Stimulated activated naive CD8-positive, alpha-beta T cell treated with anti-CD3 and anti-CD28 coated beads, Interleukin-15, Interleukin-2, amounts not matched to agents 100 ng/mL and 50 ng/mL, for 24 hours (primary cell): Measurements from ENCODE around the gene BACE2.
"Not testable (repeated sequence)": the region's sequence is repeated elsewhere in the genome, so short reads cannot be mapped to it uniquely, and the experiment has no call there.

ENCODE experiments used
- H3K27ac Mint-ChIP-seq: one replicate; pipeline ENCODE4 v1.8.0; 2021; ENCODE audit warnings: mild to moderate bottlenecking, mixed read lengths
- H3K27me3 Mint-ChIP-seq: one replicate; pipeline ENCODE4 v1.8.0; 2021; ENCODE audit warnings: mixed read lengths
- H3K36me3 Mint-ChIP-seq: one replicate; pipeline ENCODE4 v1.8.0; 2021; ENCODE audit warnings: low read depth, mixed read lengths
- H3K4me1 Mint-ChIP-seq: one replicate; pipeline ENCODE4 v1.8.0; 2021; ENCODE audit warnings: low read depth, mixed read lengths
- H3K4me3 Mint-ChIP-seq: one replicate; pipeline ENCODE4 v1.8.0; 2021; ENCODE audit warnings: mild to moderate bottlenecking, mixed read lengths
- H3K9me3 Mint-ChIP-seq: one replicate; pipeline ENCODE4 v1.8.0; 2021; ENCODE audit warnings: mixed read lengths

The BACE2 gene

DNA sequence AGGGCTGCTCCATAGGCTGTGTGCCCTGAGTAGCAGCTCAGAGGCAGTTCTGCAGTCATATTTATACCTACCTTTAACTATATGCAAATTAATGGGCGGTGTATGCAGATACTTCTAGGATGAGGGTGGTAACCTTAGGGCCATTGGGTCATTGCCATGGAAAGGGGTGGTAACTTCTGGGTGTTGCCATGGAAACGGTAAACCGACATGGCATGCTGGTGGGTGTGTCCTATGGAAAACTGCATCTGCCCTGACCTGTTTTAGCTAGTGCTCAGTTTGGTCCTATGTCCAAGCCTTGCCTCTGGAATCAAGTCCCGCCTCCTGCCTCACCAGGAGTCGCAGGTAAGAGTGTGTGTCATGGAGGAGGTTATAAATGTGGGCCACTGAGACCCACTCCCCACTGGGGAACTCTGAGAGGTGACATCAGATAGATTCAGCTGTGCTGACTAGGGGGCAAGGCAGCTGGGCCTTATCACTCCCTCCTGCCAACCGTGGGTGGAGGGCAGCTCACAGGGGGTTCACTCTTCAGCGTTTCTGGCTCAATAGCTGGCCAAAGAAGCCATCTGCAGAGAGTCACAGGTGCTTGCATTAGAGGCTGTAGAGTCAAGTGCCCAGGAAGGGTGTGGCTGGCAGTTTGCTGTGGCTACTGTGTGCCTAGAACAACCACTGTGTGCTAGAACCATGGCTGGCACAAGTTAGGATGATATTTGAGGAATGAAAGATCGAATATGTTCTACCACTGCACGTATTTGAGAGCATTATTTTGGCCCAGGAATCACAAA is 19.0 kb downstream of the BACE2 start:
- Mint-ChIP-seq H3K4me1 (no peaks in the 10 kb centered on the region), H3K9me3 (peaks cover 4% of the 10 kb centered on the region), H3K4me3 (no peak overlapping the region), H3K27ac (no peak overlapping the region), H3K27me3 (peaks cover 11% of the 10 kb centered on the region), H3K36me3 (no peaks in the 10 kb centered on the region)

DNA sequence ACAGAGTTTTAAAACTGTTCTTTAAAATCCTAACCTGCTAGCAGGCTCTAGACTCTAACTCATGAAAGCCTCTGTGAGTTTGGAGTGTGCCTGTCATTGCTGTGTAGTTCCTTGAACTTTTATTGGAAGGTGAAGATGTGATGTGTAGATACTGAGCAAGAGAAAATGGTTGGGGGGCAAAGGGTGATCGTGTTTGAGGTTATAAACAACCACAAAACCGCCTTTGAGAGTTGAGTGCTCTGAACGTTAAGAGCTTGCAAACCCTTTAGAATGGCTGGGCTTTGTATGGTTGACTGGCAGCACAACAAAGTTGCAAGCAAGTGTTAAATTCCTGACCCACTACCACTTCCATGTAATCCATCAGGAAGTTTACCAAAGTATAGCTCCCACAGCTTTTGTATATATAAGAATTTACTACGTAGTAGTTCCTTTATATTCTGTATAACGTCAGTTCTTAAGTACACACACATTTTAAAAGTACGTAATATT is 19.6 kb downstream of the BACE2 start:
- Mint-ChIP-seq H3K27ac (no peak overlapping the region), H3K27me3 (peaks cover 11% of the 10 kb centered on the region), H3K4me1 (no peaks in the 10 kb centered on the region), H3K9me3 (peaks cover 4% of the 10 kb centered on the region), H3K4me3 (no peak overlapping the region), H3K36me3 (no peaks in the 10 kb centered on the region)

DNA sequence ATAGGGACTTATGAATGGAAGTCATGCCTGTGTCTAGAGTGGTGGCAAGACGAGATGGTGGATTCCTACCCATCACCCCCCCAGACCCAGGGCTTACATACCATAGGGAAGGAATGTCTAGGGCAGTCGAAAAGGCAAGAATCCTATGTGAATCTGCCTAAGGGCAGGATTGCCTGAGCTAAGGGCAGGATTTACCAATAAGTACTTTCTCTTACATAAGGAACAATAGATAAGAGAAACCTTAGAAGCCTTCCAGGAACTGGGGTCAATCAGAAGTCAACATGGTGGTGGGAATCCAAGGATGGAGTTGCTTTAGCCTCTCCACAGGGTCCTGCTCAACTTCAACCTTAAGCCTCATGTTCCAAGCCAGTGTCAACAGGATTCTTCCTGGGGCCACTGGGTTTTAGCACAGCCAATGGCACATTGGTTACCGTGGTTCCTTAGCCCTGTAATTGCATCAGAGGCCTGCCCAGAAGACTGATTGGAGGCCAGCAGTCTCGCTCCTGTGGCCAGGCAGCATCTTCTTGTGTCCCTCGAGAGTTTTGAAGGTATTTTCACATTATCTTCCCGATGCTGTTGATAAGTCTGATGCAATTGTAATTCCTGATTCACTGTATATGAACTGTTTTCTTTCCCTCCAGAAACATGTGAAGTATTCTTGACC is 20.7 kb downstream of the BACE2 start:
- H3K4me1 Mint-ChIP-seq = no peaks in the 10 kb centered on the region
- no peak overlapping the region for H3K4me3 Mint-ChIP-seq
- H3K27me3 Mint-ChIP-seq = peaks cover 9% of the 10 kb centered on the region
- peaks cover 4% of the 10 kb centered on the region for H3K9me3 Mint-ChIP-seq
- H3K27ac Mint-ChIP-seq = no peak overlapping the region
- H3K36me3 Mint-ChIP-seq = no peaks in the 10 kb centered on the region

DNA sequence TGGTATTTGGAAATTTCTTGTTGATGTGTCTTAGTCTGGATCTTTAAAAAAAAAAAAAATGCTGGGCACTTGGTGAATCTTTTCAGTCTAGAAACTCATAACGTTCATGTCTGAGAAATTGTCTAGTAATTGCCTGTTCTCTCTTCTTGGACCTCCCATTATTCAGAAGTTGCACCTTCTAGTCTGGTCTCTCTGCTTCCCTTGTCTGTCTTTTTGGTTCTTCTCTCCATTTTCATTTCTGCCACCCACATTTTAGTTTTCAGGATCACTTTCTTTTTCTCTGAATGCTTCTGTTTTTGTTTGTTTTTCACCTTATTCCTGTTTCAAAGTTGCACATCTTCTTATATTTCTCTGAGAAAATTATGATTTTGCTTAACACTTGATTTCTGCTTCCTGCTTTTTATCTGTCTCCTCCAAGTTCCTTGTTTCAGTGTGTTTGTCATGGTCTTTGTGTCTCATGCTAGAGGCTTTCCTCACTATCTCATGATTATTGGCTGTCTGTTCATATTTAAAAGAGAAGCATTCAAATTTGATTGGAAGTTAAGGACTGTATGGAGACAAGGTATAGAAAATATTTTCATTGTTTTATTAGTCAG is 21.3 kb downstream of the BACE2 start:
- Mint-ChIP-seq H3K4me1 (no peaks in the 10 kb centered on the region), H3K36me3 (no peaks in the 10 kb centered on the region), H3K27ac (no peak overlapping the region), H3K9me3 (peaks cover 4% of the 10 kb centered on the region), H3K27me3 (peaks cover 3% of the 10 kb centered on the region), H3K4me3 (no peak overlapping the region)

DNA sequence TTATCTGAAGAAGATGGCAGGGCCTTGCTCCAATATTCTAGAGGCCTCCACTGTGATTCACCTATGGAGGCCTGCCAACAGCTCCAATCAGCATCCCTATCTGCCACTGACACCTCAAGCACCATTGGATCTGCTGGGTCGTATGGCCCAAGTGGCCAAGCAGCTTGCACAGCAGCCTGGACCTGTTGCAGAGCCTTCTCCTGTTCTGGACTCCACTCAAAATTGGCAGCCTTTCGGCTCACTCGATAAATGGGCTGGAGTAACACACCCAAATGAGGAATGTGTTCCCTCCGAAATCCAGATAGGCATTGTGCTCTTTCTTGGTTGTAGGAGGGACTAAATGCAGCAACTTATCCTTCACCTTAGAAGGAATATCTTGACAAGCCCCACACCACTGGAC is 24.6 kb downstream of the BACE2 start:
- H3K4me3 Mint-ChIP-seq, H3K36me3 Mint-ChIP-seq: not testable (repeated sequence)

DNA sequence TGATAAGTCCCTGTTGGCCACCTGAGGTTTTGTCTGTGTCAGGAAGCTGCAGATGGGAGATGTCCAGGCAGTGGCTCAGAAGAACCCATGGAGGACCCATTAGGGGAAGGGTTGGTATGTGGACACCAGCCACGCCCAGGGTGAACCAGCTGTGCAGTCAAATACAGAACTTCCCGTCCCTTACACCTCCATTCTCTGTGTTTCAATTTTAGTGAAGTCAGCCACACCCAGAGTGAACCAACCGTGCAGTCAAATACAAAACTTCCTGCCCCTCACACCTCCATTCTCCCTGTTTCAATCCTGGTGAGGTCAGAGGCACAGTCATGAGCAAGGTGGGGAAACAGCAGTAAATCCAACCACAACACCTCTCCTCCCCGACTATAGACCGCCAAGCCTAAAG is 27.4 kb downstream of the BACE2 start:
- Mint-ChIP-seq H3K9me3 (no peaks in the 10 kb centered on the region), H3K27ac (no peak overlapping the region), H3K4me1 (peaks cover 7% of the 10 kb centered on the region), H3K27me3 (peaks cover 5% of the 10 kb centered on the region), H3K36me3 (no peaks in the 10 kb centered on the region), H3K4me3 (no peak overlapping the region)

More for the DNA sequence above, 24.6 kb downstream of the BACE2 start:
- not testable (repeated sequence) for H3K9me3 Mint-ChIP-seq, H3K4me1 Mint-ChIP-seq, H3K27ac Mint-ChIP-seq, H3K27me3 Mint-ChIP-seq

DNA sequence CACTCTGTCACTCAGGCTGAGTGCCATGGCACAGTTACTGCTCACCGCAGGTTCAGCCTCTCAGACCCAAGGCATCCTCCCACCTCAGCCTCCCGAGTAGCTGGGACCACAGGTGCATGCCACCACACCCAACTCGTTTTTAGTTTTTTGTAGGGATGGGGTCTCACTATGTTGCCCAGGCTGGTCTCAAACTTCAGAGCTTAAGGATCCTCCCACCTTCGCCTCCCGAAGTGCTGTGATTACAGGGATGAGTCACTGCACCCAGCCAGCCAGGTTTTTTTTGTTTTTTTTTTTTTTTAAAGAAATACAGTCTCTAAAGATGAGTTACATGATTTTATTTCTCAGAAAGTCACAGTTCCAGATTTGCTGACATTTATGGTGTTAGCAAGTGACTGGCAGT is 29.0 kb downstream of the BACE2 start:
- H3K4me1 Mint-ChIP-seq = peaks cover 7% of the 10 kb centered on the region
- no peak overlapping the region for H3K27ac Mint-ChIP-seq
- no peak overlapping the region for H3K4me3 Mint-ChIP-seq
- no peaks in the 10 kb centered on the region for H3K9me3 Mint-ChIP-seq
- H3K27me3 Mint-ChIP-seq = peaks cover 5% of the 10 kb centered on the region
- no peaks in the 10 kb centered on the region for H3K36me3 Mint-ChIP-seq

DNA sequence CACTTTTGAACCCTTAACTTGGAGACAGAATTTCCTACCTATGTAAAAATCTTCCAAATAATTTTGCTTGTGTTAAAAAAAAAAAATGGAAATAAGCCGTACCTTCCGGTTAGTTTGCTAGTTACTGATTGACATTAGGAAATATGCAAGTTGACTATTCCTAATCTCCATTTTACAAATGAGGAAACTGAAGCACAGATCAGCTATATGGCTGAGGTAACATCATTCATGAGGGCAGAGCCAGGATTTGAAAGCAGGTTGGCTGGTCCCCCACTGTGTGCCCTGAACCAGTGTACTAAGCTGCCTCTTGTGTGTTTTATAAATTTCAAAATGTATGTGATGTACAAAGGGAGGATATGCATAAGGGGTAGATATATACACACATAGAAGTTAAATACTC is 29.6 kb downstream of the BACE2 start:
- H3K27me3 Mint-ChIP-seq = peaks cover 5% of the 10 kb centered on the region
- no peak overlapping the region for H3K27ac Mint-ChIP-seq
- H3K36me3 Mint-ChIP-seq = no peaks in the 10 kb centered on the region
- H3K9me3 Mint-ChIP-seq = no peaks in the 10 kb centered on the region
- peaks cover 7% of the 10 kb centered on the region for H3K4me1 Mint-ChIP-seq
- no peak overlapping the region for H3K4me3 Mint-ChIP-seq

DNA sequence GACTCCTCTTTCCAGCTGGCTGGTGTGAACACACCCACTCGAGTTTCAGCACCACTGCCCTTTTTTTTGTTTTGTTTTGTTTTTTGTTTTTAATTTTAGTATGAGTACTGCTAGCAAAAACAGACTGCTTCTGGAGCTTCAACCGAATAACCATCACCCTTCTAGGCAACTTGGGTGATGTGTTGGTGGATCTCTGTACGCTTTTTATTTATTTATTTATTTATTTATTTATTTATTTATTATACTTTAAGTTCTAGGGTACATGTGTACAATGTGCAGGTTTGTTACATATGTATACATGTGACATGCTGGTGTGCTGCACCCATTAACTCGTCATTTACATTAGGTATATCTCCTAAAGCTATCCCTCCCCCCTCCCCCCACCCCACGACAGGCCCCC is 30.7 kb downstream of the BACE2 start:
- not testable (repeated sequence) for H3K27me3 Mint-ChIP-seq, H3K27ac Mint-ChIP-seq

DNA sequence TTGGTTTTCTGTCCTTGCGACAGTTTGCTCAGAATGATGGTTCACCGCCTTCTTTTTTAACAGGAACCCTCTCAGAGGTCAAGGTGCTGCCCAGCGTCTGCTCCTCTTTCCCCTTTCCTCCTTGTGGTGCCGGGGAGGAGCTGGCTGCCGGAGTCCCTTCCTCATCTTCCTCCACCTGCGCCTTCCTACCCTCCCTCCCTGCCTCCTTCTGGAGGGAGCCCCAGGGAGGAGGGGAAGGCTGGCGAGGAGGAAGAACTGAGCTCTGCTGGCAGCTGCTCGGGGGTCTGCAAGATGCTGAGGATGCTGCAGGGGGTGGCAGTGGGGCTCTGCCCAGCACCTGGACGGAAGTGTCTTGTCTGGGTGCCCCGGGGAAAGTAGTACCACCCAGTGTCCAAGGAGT is 31.2 kb downstream of the BACE2 start:
- H3K36me3 Mint-ChIP-seq = no peaks in the 10 kb centered on the region
- peaks cover 7% of the 10 kb centered on the region for H3K4me1 Mint-ChIP-seq
- no peaks in the 10 kb centered on the region for H3K9me3 Mint-ChIP-seq
- no peak overlapping the region for H3K4me3 Mint-ChIP-seq
- H3K27me3 Mint-ChIP-seq = peaks cover 10% of the 10 kb centered on the region
- H3K27ac Mint-ChIP-seq = no peak overlapping the region

More for the DNA sequence above, 30.7 kb downstream of the BACE2 start:
- H3K4me3 Mint-ChIP-seq, H3K4me1 Mint-ChIP-seq, H3K9me3 Mint-ChIP-seq, H3K36me3 Mint-ChIP-seq: not testable (repeated sequence)

DNA sequence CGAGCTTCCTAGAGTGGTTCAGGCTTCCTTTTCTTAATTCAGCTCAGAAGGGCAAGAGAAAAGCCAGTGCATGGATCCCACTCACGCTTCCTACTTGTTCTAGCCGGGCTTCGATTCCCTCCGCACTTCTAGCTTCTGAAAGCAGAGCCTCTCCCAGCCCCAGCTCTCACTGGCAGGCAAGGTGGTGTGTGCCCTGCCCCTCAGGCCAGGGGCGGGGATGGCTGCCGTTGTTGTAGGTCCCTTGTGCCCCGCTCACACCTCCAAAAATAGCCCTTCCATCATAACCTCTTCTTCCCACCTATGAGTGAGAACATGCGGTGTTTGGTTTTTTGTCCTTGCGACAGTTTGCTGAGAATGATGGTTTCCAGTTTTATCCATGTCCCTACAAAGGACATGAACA is 31.6 kb downstream of the BACE2 start:
- peaks cover 14% of the 10 kb centered on the region for H3K27me3 Mint-ChIP-seq
- no peak overlapping the region for H3K4me3 Mint-ChIP-seq
- no peaks in the 10 kb centered on the region for H3K9me3 Mint-ChIP-seq
- H3K36me3 Mint-ChIP-seq = no peaks in the 10 kb centered on the region
- no peak overlapping the region for H3K27ac Mint-ChIP-seq
- H3K4me1 Mint-ChIP-seq = peaks cover 7% of the 10 kb centered on the region

DNA sequence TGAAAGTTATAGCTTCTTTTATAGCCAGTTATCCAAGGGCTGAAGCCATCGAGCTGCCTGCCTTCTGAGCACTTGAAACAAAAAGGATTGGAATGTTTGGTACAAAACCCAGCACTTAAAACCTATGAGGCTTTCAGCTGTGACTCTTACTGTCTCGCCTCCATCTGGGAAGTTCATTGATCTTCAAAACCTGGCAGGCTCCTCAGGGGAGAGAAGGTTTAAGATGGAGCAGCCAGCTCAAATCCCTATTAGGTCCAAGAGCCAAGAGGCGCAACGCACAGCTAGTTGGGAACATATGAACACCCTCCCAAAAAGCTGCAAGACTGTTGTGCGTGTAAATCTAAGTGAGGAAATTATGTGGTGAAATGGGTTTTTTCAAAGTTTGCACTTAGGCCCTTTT is 33.4 kb downstream of the BACE2 start:
- no peak overlapping the region for H3K27ac Mint-ChIP-seq
- H3K4me1 Mint-ChIP-seq = no peaks in the 10 kb centered on the region
- H3K9me3 Mint-ChIP-seq = no peaks in the 10 kb centered on the region
- no peaks in the 10 kb centered on the region for H3K36me3 Mint-ChIP-seq
- H3K4me3 Mint-ChIP-seq = no peak overlapping the region
- peaks cover 22% of the 10 kb centered on the region for H3K27me3 Mint-ChIP-seq

DNA sequence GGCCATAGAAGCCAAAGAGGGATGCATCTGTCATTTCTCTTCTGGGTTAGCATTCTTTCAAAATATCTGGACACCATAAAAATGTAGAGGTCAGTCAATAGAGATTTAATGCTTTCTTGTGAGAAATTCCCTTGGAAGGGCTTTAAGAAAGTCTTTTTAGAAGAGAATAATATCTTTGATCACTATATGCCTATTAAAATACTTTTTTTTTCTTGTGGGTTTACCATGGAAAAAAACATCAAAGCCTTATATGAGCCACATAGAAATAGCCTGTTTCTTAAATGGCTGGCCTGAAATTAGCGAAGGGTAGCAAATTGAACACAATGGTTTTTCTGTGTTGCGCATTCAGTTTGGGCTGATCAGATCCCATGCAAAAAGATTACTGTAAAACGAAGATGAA is 36.8 kb downstream of the BACE2 start:
- H3K27me3 Mint-ChIP-seq = peaks cover 24% of the 10 kb centered on the region

DNA sequence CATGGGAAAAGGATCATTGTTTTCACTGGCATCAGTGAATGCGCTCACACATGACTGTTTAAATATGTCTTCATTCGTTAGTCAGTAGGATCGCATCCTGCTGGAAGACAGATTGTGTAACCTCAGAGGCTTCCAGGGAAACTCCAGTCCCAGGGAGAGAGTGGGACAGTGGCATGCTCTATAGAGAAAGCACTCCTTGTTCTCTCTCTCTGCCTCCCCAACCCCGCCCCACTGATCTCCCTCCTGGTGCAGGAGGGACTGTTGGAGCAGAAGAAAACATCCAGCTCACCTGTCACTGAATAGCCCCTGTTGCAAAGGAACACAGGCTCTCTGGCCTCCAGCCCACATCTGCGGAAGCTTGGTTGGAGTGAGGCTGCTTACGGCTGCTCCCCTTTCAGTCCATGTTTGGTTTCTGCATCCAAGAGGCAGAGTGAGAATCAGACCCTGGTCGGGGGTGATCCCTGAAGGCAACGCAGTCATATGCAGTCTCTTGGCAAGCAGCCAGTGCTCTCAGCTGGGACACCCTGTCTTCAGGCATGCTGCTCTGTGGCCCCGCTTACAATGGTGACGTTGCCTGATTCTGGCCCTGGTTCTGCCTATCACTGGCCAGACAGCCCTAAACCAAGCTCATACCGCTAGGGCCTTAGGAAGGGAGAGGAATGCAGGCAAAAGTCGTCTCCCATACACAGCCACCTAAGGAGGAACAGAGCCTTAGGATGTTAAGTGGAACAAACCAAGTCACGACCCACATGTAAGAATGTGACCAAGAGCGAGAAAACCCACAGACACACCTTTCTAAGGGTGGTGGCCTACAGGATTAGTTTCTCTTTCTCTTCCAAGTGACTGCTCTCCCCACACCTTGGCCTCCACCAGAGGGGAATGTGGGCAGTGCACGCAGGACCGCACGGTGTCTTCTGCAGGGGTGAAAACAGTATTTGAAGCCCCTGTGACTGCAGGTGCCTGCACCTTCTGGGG is 39.7 kb downstream of the BACE2 start:
- no peak overlapping the region for H3K27ac Mint-ChIP-seq
- H3K4me3 Mint-ChIP-seq = no peak overlapping the region
- H3K9me3 Mint-ChIP-seq = no peaks in the 10 kb centered on the region
- peaks cover 19% of the 10 kb centered on the region for H3K27me3 Mint-ChIP-seq
- H3K4me1 Mint-ChIP-seq = no peaks in the 10 kb centered on the region
- no peaks in the 10 kb centered on the region for H3K36me3 Mint-ChIP-seq

More for the DNA sequence above, 36.8 kb downstream of the BACE2 start:
- no peaks in the 10 kb centered on the region for H3K4me1 Mint-ChIP-seq
- H3K4me3 Mint-ChIP-seq = no peak overlapping the region
- H3K27ac Mint-ChIP-seq = no peak overlapping the region
- no peaks in the 10 kb centered on the region for H3K36me3 Mint-ChIP-seq
- H3K9me3 Mint-ChIP-seq = no peaks in the 10 kb centered on the region
